HG02852 (cell line): Measurements from ENCODE around the gene GRID2.

Experiments
- ATAC-seq: cut with Tn5 transposase; IDR thresholded peaks from one replicate; pipeline ENCODE4 v1.9.1; 2021; ENCODE audit warnings: mild to moderate bottlenecking, moderate library complexity; ENCODE audit not compliant: unreplicated experiment

GRID2 gene

GRCh38 chr4:93772858-93773257, 1469.1 kb downstream of the GRID2 start:
- no peak for ATAC-seq

- ATAC-seq = no peak
Measured at GRCh38 chr4:93775551-93775950, 1471.8 kb downstream of the GRID2 start.

- ATAC-seq = no peak
Measured at GRCh38 chr4:93776386-93777080, 1472.8 kb downstream of the GRID2 start.

- ATAC-seq = no peak
Measured at GRCh38 chr4:93777081-93777460, 1473.3 kb downstream of the GRID2 start.

- no peak for ATAC-seq
Measured at GRCh38 chr4:93779228-93779627, 1475.5 kb downstream of the GRID2 start.

GRCh38 chr4:93780080-93780479, 1476.3 kb downstream of the GRID2 start:
- ATAC-seq = no peak

GRCh38 chr4:93781198-93781597, 1477.4 kb downstream of the GRID2 start:
- no peak for ATAC-seq

- no peak for ATAC-seq
Measured at GRCh38 chr4:93786149-93786548, 1482.4 kb downstream of the GRID2 start.

GRCh38 chr4:93788712-93789111, 1484.9 kb downstream of the GRID2 start:
- peak; percentile 53 for ATAC-seq

GRCh38 chr4:93791570-93792195, 1487.9 kb downstream of the GRID2 start:
- peak; percentile 80 for ATAC-seq

- no peak for ATAC-seq
Measured at GRCh38 chr4:93802045-93802444, 1498.3 kb downstream of the GRID2 start.

- ATAC-seq = no peak
Measured at GRCh38 chr4:93809773-93810172, 1506.0 kb downstream of the GRID2 start.

- ATAC-seq = no peak
Measured at GRCh38 chr4:93810340-93810992, 1506.7 kb downstream of the GRID2 start.

- ATAC-seq = no peak
Measured at GRCh38 chr4:93813092-93813491, 1509.3 kb downstream of the GRID2 start.

GRCh38 chr4:93814141-93814540, 1510.4 kb downstream of the GRID2 start:
- ATAC-seq = no peak

- ATAC-seq = no peak
Measured at GRCh38 chr4:93814722-93815121, 1511.0 kb downstream of the GRID2 start.
